Activated CD4-positive, CD25-positive, alpha-beta regulatory T cell treated with anti-CD3 and anti-CD28 coated beads, Interleukin-2, amount 50 U/mL, for 24 hours (primary cell): Measurements from ENCODE around the gene ABHD16B.
"Not testable (repeated sequence)": the region's sequence is repeated elsewhere in the genome, so short reads cannot be mapped to it uniquely, and the experiment has no call there.

Experiments used
- ATAC-seq, 2 donors: fragments of 150-1000 bp; cut with Tn5 transposase; one replicate each; pipeline ENCODE4 v1.10.0; 2021; ENCODE audit warnings: mild to moderate bottlenecking in 1 of 2, moderate library complexity in 1 of 2

ABHD16B gene

DNA sequence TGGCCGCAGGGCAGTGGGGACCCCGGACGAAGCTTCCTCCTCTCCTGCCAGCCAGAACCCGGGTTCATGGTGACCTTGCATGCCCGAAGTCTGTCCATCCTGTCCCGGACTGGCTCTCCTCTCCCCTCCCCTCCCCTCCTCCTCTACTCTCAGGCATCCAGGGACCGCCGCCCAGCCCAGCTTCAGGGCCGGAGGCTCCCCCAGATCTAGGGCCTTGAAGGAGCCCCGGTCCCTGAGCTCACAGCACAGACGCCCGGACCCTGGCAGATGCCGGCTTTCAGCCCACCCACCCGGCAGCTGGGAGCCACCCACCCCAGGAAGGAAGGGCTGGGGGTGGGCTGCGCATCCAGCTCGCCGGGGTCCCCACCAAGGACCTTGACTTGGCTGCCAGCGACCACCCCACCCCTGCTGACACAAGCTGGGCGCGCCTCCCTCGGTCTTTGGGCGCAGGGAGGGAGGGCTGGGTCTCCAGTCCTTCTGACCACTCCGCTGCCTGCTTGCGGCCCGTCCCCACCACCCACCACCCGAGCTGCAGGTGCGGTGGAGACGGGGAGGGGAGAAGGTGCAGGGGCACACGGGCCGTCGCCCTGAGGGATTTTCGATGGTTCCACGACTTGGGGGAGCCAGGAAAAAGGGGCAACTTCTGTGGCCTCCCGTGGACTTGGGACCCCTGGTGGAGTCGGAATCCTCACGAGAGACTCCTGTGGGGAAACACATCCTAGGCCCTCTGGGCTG lies 5.8 kb upstream of the ABHD16B start:
- ATAC-seq, result no peak

DNA sequence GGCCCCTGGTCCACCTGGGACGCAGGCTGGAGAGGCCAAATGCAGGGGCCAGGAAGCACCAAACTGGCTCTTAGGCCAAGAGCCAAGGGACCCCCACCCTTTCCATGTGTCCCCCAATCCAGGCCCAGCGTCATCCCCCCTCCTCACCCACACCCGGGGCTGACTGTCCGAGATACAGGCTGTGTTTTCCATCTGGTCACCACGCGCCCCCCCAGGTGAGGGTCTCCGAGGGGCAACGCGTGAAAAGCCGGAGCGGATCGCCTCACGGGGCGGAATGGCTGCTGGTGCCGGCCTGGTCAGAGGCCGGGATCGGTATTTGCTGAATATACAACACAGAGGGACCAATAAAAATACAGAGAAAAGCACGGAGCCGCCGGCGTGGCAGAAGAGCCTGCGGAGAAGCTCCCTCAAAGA lies 5.2 kb upstream of the ABHD16B start:
- ATAC-seq, result no peak

DNA sequence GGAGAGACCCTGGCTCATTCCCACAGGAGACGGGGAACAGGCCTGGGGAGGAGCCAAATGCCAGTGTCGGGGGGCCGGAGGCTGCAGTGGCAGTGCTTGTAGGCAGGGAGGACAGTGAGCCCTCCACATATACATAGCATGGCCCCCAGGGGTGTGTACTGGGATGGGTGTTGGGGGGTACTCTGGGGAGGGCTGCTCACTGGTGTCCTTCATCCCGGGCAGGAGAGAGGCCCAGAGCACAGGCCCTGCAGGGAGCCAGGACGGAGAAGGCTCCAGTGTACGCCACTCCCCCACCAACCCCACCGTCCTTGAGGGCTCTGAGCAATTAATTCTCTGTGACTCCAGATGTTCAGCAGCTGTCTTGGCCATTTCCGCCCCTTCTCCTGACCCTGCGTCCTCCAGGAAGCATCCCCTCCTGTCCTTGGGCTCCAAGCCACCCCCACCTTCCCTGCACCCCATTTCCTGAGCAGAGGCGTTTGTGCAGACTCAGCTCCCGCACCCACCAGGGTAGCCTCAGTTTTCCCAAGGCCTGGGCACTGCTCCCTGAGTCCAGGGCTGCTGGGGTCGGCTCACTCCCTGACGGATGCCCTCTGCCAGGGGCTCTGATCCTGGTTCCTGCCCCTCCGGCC lies 3.4 kb upstream of the ABHD16B start:
- ATAC-seq, result no peak

DNA sequence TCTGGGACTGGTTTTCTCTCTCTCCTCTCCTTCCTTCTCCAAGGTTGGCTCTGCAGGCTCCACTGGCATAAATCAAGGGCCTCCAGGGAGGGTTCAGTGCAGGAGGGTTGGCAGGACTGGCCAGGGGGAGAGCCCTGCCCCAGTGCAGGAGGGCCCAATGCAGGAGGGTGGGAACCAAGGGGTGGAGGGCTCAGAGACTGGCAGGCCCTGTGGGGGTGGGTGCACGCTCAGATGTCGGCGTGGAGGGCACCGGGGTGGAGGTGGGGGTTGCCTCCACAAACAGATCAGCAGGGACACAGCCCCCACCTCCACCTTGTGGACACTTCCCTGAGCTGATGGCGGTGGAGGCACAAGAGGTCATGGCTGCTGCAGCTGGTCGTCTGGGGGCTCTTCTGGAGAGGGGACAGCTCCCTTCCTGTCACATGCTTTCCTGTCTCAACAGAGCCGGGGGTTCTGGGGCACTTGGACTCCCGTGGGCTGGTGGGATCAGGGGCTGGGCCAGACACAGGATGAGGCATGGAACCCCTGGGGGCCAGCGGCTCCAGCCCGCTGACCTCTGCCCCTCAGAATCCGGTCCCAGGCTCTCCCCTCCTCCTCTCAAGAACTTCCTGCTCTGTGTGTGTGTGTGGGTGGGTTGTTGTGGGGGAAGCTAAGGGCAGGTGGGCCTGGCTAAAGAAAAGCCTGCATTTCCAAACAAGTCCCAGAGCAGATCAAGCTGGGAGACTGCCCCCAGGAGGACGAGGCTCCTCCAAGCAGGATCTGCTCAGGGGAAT lies 2.7 kb upstream of the ABHD16B start:
- no peak for ATAC-seq

DNA sequence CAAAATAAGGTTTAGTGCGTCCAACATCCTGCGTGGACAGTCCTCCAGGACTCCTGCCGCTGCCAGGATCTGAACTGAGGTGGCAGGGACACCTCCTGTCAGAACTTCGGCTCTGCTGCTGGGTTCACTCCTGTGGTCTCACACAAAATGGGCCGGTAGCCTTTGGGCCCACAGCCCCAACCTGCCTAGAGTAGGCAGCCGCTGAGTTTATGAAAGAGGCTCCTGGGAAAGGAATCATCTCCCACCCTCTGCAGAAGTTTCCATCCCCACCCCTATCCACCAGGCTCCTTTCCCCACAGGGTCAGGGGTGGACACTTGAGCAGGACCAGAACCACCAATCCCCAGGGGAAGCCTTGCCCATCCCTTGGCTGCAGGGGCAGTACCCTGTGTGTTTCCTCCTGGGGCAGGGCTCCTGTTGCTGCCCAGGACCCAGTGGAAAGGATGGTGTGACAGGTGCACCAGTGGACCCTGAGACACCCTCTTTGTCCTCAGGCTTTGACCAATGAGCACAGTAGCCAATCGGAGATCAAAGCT lies 2.1 kb upstream of the ABHD16B start:
- no peak for ATAC-seq

DNA sequence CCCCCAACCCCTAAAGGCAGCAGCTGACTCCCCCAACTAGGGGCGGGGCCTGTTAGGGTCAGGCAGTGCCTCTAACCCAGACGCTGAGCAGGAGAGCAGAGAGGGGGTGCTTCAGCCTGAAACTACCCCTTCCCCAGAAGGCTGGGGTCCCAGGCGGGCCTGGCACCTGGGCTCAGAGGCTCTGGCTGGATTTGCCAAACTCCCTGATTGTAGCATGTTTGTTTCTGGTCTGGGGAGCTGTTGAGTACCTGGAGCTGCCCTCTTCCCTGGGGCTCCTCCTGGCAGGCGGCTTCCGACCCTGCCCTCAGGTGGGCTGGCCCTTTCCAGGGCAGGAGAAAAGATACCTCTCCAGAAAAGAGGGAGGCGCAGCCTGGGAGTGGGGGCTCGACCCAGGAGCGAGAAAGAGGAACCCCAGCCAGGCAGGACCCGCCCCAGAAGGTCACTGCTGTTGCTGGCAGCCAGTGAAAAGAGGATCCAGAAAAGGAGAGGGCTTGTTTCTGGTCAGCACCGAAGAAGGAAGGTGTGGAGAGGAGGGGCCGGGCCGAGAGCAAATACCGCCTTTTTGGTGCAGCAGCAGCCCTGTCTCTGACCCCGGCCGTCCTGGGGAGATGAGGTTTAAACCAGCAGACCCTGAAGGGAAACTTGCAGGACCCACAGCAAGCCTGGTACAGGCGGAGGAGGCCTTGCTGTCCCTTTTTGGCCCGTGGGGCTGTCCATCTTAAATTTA lies 810 bp upstream of the ABHD16B start:
- no peak for ATAC-seq

DNA sequence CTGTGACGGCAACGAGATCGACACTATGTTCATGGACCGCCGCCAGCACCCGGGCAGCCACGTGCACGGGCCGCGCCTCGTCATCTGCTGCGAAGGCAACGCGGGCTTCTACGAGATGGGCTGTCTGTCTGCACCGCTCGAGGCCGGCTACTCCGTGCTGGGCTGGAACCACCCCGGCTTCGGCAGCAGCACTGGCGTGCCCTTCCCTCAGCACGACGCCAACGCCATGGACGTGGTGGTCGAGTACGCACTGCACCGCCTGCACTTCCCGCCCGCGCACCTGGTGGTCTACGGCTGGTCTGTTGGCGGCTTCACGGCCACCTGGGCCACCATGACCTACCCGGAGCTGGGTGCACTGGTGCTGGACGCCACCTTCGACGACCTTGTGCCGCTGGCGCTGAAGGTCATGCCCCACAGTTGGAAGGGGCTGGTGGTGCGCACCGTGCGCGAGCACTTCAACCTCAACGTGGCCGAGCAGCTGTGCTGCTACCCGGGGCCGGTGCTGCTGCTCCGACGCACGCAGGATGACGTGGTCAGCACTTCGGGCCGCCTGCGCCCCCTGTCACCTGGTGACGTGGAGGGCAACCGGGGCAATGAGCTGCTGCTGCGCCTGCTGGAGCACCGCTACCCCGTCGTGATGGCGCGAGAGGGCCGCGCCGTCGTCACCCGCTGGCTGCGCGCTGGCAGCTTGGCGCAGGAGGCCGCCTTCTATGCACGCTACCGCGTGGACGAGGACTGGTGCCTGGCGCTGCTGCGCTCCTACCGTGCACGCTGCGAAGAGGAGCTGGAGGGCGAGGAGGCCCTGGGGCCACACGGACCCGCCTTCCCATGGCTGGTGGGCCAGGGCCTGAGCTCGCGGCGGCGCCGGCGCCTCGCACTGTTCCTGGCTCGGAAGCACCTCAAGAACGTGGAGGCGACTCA lies 943 bp downstream of the ABHD16B start:
- no peak for ATAC-seq

DNA sequence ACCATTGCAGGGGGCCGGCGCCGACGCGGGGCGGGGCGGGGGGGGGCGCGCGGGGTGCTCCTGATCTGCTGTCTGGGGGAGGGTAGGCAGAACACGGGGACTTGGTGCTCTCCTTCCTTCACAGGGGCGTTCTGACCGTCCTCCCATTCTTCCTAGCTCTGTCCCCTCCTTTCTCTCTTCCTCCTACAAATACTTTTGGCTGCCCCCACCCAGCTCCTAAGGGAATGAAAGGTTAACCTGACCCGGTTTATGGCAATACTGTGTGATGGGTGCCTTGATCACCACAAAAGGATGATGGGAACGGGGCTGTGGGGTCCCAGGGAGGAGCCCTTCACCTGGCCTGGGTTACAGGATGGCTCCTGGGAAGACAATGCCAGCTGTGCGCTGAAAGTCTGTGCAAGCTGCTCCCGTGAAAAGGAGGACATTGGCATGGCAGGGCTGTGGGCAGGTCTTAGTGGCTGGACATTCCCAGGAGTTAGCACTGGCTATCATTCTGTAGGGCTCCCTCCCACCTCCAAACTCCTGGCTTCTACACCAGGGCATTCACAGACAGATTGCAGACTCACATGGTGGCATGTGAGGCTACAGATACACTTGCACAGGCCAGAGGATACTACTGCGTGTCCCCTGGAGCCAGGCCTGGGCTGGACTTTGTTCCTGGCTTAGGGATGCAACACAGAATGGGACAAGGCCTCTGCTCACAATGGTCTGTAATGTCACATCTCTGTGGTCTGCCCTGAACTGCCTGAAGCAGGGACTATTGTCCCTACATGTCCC lies 1.9 kb downstream of the ABHD16B start:
- ATAC-seq, result no peak

DNA sequence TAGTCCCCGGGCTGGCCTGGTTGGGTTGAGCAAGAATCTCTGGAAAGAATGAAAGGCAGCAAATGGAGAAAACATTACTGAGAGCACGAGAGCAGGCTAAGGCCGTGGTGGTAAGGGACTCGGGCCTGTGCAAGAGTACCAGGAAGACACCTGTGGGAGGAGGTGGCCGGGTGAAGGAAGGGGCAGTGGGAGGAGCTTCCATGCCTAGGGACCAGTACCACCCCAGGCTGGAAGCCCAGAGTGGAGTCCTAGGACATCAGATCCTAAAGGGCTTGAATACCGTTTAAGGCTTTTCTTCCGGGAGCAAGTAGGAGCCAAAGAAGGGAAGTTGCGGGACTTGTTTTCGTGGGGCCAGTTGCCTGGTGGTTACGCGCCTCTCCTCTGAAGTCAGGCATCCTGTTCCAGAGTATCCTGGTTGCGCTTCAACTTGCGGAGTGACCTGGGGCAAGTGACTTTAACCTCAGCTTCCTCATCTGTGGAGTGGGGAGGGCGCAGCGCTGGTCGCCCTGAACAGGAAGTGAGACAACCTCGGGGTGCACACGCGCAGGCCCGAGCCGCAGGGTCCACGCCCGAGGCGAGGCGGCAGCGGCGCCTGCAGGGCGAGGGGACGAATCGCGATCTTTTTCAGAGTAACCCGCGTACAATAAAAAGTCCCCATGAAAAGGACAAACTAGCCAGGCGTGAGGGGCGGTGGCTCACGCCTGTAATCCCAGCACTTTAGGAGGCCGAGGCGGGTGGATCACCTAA lies 2.7 kb downstream of the ABHD16B start:
- ATAC-seq, result peak; percentile 70 to 71

DNA sequence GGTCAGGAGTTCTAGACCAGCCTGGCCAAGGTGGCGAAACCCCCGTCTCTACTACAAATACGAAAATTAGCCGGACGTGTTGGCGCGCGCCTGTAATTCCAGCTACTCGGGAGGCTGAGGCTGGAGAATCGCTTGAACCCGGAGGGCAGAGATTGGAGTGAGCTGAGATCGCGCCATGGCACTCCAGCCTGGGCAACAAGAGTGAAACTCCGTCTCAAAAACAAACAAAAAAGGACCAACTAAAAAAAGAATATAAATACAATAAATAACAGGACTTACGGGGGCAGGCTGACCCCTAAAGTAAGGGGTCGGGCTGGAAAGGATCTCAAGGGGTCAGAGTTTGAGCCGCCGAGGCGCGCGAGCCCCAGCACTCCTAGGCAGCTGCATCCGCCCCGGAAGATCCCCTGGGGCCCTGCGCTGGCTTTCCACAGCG lies 3.3 kb downstream of the ABHD16B start:
- ATAC-seq, result no peak

DNA sequence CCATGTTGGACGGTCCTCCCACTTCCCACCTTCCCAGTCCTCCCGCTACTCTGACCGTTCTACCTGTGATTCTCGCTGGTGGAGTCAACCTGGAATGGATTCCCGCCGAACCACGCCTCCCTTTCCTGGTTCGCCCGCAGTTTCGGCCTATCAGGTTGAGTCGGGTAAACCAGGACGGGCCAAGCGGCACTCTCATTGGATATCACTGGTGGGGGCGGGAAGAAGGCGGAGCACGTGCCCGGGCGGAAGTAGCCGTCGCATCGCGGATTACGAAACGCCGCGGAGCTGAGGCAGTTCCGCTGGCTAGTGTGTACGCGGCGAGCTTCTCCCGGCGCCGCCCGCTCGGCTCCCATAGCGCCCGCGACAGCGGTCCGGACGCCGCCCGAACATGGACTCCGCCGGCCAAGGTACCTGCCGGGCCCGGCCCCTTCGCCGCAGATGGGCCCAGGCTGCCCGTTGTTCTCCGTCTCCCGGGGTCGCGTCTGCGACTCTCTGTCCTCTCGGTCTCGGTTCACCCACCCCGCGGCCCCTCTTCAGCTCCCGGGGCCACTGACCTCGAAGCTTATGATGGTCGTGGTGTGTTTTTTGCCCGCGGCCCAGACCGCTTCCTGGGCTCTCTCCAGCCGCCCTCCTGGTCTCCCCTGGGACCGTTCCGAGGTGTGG lies 3.8 kb downstream of the ABHD16B start, which contains the start of gene TPD52L2:
Gene TPD52L2 (plus strand): TSS at position 293 of the 663 bp plus-strand sequence. CDS start 96 bp downstream, at position 389.
- ATAC-seq, result peak; percentile 88 to 90

DNA sequence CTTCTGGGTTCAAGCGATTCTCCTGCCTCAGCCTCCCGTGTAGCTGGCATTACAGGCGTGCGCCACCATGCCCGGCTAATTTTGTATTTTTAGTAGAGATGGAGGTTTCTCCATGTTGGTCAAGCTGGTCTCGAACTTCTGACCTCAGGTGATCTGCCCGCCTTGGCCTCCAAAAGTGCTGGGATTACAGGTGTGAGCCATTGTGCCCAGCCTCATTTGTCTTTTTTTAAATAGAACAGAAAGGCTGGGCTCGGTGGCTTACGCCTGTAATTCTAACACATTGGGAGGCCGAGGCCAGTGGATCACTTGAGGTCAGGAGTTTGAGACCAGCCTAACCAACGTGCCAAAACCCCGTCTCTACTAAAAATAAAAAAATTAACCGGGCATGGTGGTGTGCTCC lies 5.7 kb downstream of the ABHD16B start:
- not testable (repeated sequence) for ATAC-seq

DNA sequence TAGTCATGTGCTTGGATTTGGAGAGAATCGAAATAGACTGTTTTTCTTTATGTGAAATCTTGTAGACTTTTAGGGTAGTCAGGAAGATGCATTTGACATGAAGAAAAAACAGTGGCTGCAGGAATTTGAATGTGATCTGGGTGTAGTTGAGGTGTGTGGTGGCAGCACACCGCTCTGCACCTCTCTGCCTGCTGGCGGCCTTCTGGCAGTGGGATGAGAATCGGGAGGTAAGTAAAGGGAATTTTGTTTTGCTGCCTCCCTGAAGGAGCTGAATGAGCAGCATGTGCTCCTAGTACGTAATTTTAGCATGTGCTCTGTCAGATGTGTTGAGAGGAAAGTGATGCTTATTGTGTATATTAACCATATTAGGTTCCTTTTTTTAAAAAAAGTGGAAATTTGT lies 7.0 kb downstream of the ABHD16B start:
- ATAC-seq, result no peak

DNA sequence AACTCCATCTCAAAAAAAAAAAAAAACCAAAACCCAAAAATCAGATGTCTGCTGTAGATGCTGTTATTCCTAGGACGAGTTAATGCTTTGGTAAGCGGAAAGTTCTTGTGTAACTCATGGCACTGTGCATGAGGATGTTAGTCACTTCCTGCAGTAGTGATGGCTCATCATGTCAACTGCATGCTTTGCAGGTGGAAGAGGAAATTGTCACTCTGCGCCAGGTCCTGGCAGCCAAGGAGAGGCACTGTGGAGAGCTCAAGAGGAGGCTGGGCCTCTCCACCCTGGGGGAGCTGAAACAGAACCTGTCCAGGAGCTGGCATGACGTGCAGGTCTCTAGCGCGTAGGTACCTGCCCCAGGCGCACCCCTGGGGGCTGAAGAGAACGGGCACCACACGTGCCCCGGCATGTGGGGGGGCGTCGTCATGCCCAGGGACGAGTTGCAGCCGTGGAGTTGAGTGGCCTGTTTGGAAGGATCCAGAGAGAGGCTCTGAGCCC lies 12.2 kb downstream of the ABHD16B start:
- peak; percentile 96 to 98 for ATAC-seq

DNA sequence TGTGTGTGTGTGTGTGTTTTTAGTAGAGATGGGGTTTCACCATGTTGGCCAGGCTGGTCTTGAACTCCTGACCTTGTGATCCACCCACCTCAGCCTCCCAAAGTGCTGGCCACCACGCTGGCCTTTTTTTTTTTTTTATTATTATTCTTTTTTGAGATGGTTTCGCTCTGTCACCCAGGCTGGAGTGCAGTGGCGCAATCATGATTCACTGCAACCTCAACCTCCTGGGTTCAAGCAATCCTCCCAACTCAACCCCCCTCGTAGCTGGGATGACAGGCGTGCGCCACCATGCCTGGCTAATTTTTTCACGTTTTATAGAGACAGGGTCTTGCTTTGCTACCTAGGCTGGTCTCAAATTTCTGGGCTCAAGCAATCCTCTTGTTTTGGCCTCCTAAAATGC lies 12.9 kb downstream of the ABHD16B start:
- not testable (repeated sequence) for ATAC-seq

DNA sequence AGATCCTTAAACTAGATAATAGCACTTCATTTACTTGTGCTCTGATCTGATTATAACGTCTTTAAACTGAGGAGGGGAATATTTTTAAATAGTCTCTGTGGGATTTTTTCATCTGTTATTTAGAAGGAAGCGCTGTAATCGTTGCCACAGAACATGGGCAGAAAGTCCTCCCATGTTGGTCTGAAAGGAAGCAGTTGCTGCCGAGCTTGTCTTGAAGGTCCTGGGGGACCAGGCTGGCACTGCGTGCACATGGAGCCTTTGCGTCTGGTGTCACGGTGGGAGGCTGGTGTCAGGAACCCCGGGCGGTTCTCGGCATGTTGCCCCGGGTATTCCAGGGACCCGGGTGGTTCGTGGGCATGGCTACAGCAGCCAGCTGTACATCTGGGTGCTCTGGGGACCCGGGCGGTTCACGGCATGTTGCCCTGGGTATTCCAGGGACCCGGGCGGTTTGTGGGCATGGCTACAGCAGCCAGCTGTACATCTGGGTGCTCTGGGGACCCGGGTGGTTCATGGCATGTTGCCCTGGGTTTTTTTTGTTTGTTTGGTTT lies 15.3 kb downstream of the ABHD16B start:
- ATAC-seq, result no peak

DNA sequence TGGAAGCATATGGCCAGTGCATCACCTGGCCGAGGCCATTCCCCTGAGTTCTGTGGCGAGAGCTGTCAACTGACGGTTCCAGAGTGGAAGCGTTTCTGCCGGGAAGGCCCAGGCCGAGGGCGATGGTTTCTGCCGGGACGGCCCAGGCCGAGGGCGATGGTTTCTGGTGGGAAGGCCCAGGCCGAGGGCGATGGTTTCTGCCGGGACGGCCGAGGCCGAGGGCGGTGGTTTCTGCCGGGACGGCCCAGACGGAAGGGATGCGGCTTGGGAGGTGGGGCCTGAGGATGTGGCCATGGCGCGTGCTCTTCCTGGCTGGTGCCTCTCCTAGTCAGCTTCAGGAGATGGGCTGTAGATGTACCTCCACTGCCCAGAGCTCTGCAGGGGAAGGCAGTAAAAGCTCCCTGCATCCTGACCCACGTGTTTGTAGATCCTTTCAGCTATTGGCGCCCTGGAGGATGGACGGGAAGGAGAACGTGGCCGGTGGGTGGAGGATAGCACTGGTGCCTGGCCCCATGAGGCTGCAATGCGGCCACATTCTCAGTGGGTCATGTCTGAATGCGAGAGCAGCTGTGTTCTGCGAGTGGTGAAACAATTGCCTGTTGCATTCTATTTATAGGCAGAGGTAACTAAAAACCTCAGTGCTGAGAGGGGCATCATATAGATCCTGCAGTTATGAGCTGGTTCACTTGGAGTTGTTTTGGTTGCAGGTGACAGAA lies 16.6 kb downstream of the ABHD16B start:
- ATAC-seq, result no peak
